ENCODE measurements around the gene ZBTB3. TPM values are rescaled to one million over a fixed set of nuclear protein-coding genes. Genes with fewer than 3 reads are reported as not detected.
A peak's percentile ranks its signal among the peaks of the same experiment; 100 is the strongest.

The ZBTB3 gene
- total and polyA plus RNA-seq, 7 experiments from 2014 or later: 4.1 to 24.1 (median 8.4) TPM

- H3K36me3 Mint-ChIP-seq: peaks cover 8 to 56% (median 29%) of the 10 kb centered on the region in 5 donors
- peaks cover 8 to 77% (median 55%) of the 10 kb centered on the region in 7 donors for H3K4me1 Mint-ChIP-seq
- Histone ChIP-seq H3K9me3 (ENCODE audit: control insufficient read depth in 2 of 3, low read length in 3 of 3) (no peaks in the 10 kb centered on the region), H3K4me3 (ENCODE audit: low read length) (no peak overlapping the region), H3K36me3 (ENCODE audit: control insufficient read depth in 2 of 3, insufficient read depth in 3 of 3, low read length in 3 of 3) (peaks cover 28 to 53% (median 29%) of the 10 kb centered on the region in 3 experiments), H3K27me3 (ENCODE audit: control insufficient read depth in 2 of 2, insufficient read depth in 2 of 2, low read length in 2 of 2) (no peaks in the 10 kb centered on the region), H3K4me1 (ENCODE audit: control insufficient read depth in 2 of 2, insufficient read depth in 2 of 2, low read length in 2 of 2) (peaks cover 21 to 32% of the 10 kb centered on the region in 2 donors), H3K27ac (ENCODE audit: low read depth, low read length) (no peak overlapping the region)
- H3K4me3 Mint-ChIP-seq: peak overlapping the region in 4 of 10 donors; percentile 29 to 76 (median 48)
- no peaks in the 10 kb centered on the region for H3K27me3 Mint-ChIP-seq
- no peak for DNase-seq
- intact Hi-C loops (cut with micrococcal nuclease): no loop called here
- no peak for ATAC-seq
- peak overlapping the region; percentile 51 to 94 (median 72) for H3K27ac Mint-ChIP-seq
- H3K9me3 Mint-ChIP-seq: peaks cover 0 to 4% (median 0%) of the 10 kb centered on the region in 11 donors
- ChIA-PET POLR2A (interaction anchor here (0.8 to 13.6 kb wide), 2 partner anchors 10 to 27 kb away, joined by 3 to 347 read pairs; partner anchors contain the start of genes HNRNPUL2 and TTC9C), CTCF (interaction anchor here (0.6 to 1.0 kb wide), 2 partner anchors 19 to 57 kb away, joined by 3 read pairs; no protein-coding TSS in a partner anchor)
Observed at GRCh38 chr11:62712861-62713260, 41.1 kb downstream of the ZBTB3 start.

- H3K9me3 Mint-ChIP-seq: peaks cover 0 to 4% (median 0%) of the 10 kb centered on the region in 11 donors
- intact Hi-C loops (cut with micrococcal nuclease): no loop called here
- ATAC-seq (no peak), DNase-seq (no peak)
- ChIA-PET POLR2A (interaction anchor here (0.6 to 13.6 kb wide), 5 partner anchors 11 to 135 kb away, joined by 3 to 347 read pairs (median 3); partner anchors contain the start of genes C11orf98, CSKMT, HNRNPUL2 and STX5), CTCF (interaction anchor here (0.6 kb wide), 1 partner anchor 57 kb away, joined by 3 read pairs; no protein-coding TSS in a partner anchor)
- Histone ChIP-seq H3K36me3 (ENCODE audit: control insufficient read depth in 2 of 3, insufficient read depth in 3 of 3, low read length in 3 of 3) (peaks cover 23 to 47% (median 25%) of the 10 kb centered on the region in 3 experiments), H3K4me1 (ENCODE audit: control insufficient read depth in 2 of 2, insufficient read depth in 2 of 2, low read length in 2 of 2) (peaks cover 24 to 37% of the 10 kb centered on the region in 2 donors), H3K27me3 (ENCODE audit: control insufficient read depth in 2 of 2, insufficient read depth in 2 of 2, low read length in 2 of 2) (no peaks in the 10 kb centered on the region), H3K4me3 (ENCODE audit: low read length) (no peak overlapping the region), H3K9me3 (ENCODE audit: control insufficient read depth in 2 of 3, low read length in 3 of 3) (no peaks in the 10 kb centered on the region), H3K27ac (ENCODE audit: low read depth, low read length) (no peak overlapping the region)
- peak overlapping the region in 5 of 10 donors; percentile 13 to 76 (median 42) for H3K4me3 Mint-ChIP-seq
- peaks cover 7 to 78% (median 57%) of the 10 kb centered on the region in 7 donors for H3K4me1 Mint-ChIP-seq
- H3K36me3 Mint-ChIP-seq: peaks cover 8 to 53% (median 26%) of the 10 kb centered on the region in 5 donors
- no peaks in the 10 kb centered on the region for H3K27me3 Mint-ChIP-seq
- H3K27ac Mint-ChIP-seq: peak overlapping the region; percentile 51 to 94 (median 72)
Observed at GRCh38 chr11:62712276-62712812, 41.6 kb downstream of the ZBTB3 start.

GRCh38 chr11:62710001-62710345 is 44.0 kb downstream of the ZBTB3 start:
- CTCF ChIA-PET: interaction anchor here (1.0 to 1.6 kb wide), 4 partner anchors 17 to 118 kb away, joined by 3 to 6 read pairs (median 4); partner anchors contain the start of genes C11orf98 and HNRNPUL2
- DNase-seq (peak in 2 of 9 donors; percentile 18 to 38), ATAC-seq (no peak)
- H3K9me3 Mint-ChIP-seq: peaks cover 0 to 4% (median 0%) of the 10 kb centered on the region in 11 donors
- H3K9me3 ChIP-seq (ENCODE audit: control insufficient read depth in 2 of 3, low read length in 3 of 3): no peaks in the 10 kb centered on the region
- H3K4me3 ChIP-seq (ENCODE audit: low read length): peak overlapping the region; percentile 77
- intact Hi-C loops (cut with micrococcal nuclease): no loop called here
- H3K4me3 Mint-ChIP-seq: peak overlapping the region; percentile 92 to 99 (median 96)
- H3K27ac ChIP-seq (ENCODE audit: low read depth, low read length): peak overlapping the region; percentile 84
- H3K4me1 ChIP-seq (ENCODE audit: control insufficient read depth in 2 of 2, insufficient read depth in 2 of 2, low read length in 2 of 2): peaks cover 41 to 57% of the 10 kb centered on the region in 2 donors
- H3K36me3 ChIP-seq (ENCODE audit: control insufficient read depth in 2 of 3, insufficient read depth in 3 of 3, low read length in 3 of 3): peaks cover 6 to 24% (median 6%) of the 10 kb centered on the region in 3 experiments
- peaks cover 17 to 74% (median 63%) of the 10 kb centered on the region in 7 donors for H3K4me1 Mint-ChIP-seq
- H3K27me3 ChIP-seq (ENCODE audit: control insufficient read depth in 2 of 2, insufficient read depth in 2 of 2, low read length in 2 of 2): no peaks in the 10 kb centered on the region
- no peaks in the 10 kb centered on the region for H3K27me3 Mint-ChIP-seq
- H3K36me3 Mint-ChIP-seq: peaks cover 3 to 36% (median 8%) of the 10 kb centered on the region in 5 donors
- POLR2A ChIA-PET: interaction anchor here (1.0 to 13.6 kb wide), 26 partner anchors 13 to 1281 kb away, joined by 3 to 347 read pairs (median 10); partner anchors contain the start of genes C11orf98, CSKMT, EEF1G and HNRNPUL2
- peak overlapping the region; percentile 94 to 99 (median 97) for H3K27ac Mint-ChIP-seq

GRCh38 chr11:62709247-62710000 is 44.5 kb downstream of the ZBTB3 start:
- peak overlapping the region; percentile 94 to 99 (median 97) for H3K27ac Mint-ChIP-seq
- peaks cover 17 to 70% (median 64%) of the 10 kb centered on the region in 7 donors for H3K4me1 Mint-ChIP-seq
- no peaks in the 10 kb centered on the region for H3K27me3 Mint-ChIP-seq
- H3K9me3 Mint-ChIP-seq: peaks cover 0 to 4% (median 0%) of the 10 kb centered on the region in 11 donors
- Histone ChIP-seq H3K27ac (ENCODE audit: low read depth, low read length) (peak overlapping the region; percentile 84), H3K9me3 (ENCODE audit: control insufficient read depth in 2 of 3, low read length in 3 of 3) (no peaks in the 10 kb centered on the region), H3K27me3 (ENCODE audit: control insufficient read depth in 2 of 2, insufficient read depth in 2 of 2, low read length in 2 of 2) (no peaks in the 10 kb centered on the region), H3K4me3 (ENCODE audit: low read length) (peak overlapping the region; percentile 77), H3K36me3 (ENCODE audit: control insufficient read depth in 2 of 3, insufficient read depth in 3 of 3, low read length in 3 of 3) (peaks cover 2 to 20% (median 2%) of the 10 kb centered on the region in 3 experiments), H3K4me1 (ENCODE audit: control insufficient read depth in 2 of 2, insufficient read depth in 2 of 2, low read length in 2 of 2) (peaks cover 41 to 57% of the 10 kb centered on the region in 2 donors)
- ChIA-PET POLR2A (interaction anchor here (0.6 to 13.6 kb wide), 39 partner anchors 9 to 1281 kb away, joined by 3 to 347 read pairs (median 7); partner anchors contain the start of genes C11orf98, CSKMT, EEF1G and GANAB), CTCF (interaction anchor here (1.0 to 1.4 kb wide), 3 partner anchors 18 to 118 kb away, joined by 3 to 6 read pairs (median 3); partner anchors contain the start of genes C11orf98 and HNRNPUL2)
- peak; percentile 78 to 98 (median 97) for DNase-seq
- intact Hi-C loops (cut with micrococcal nuclease): loop anchor here (1.0 to 5.0 kb wide), 24 partner anchors 18 to 963 kb away; partner anchors contain the start of genes GANAB (in 2 of the 2), HNRNPUL2 (in 2 of the 2), INTS5 (in 2 of the 2) and TAF6L (in 2 of the 2)
- ATAC-seq: peak; percentile 88
- H3K36me3 Mint-ChIP-seq: peaks cover 3 to 34% (median 8%) of the 10 kb centered on the region in 5 donors
- H3K4me3 Mint-ChIP-seq: peak overlapping the region; percentile 92 to 99 (median 96)

- peak overlapping the region; percentile 94 to 99 (median 97) for H3K27ac Mint-ChIP-seq
- peak in 3 of 9 donors; percentile 25 to 58 (median 45) for DNase-seq
- peak overlapping the region; percentile 92 to 99 (median 96) for H3K4me3 Mint-ChIP-seq
- Histone ChIP-seq H3K4me3 (ENCODE audit: low read length) (peak overlapping the region; percentile 77), H3K27me3 (ENCODE audit: control insufficient read depth in 2 of 2, insufficient read depth in 2 of 2, low read length in 2 of 2) (no peaks in the 10 kb centered on the region), H3K4me1 (ENCODE audit: control insufficient read depth in 2 of 2, insufficient read depth in 2 of 2, low read length in 2 of 2) (peaks cover 41 to 57% of the 10 kb centered on the region in 2 donors), H3K27ac (ENCODE audit: low read depth, low read length) (peak overlapping the region; percentile 84), H3K9me3 (ENCODE audit: control insufficient read depth in 2 of 3, low read length in 3 of 3) (no peaks in the 10 kb centered on the region), H3K36me3 (ENCODE audit: control insufficient read depth in 2 of 3, insufficient read depth in 3 of 3, low read length in 3 of 3) (peaks cover 0 to 14% (median 0%) of the 10 kb centered on the region in 3 experiments)
- peak; percentile 9 for ATAC-seq
- no peaks in the 10 kb centered on the region for H3K27me3 Mint-ChIP-seq
- H3K36me3 Mint-ChIP-seq: peaks cover 0 to 30% (median 8%) of the 10 kb centered on the region in 5 donors
- intact Hi-C loops (cut with micrococcal nuclease): loop anchor here (1.0 to 5.0 kb wide), 24 partner anchors 19 to 964 kb away; partner anchors contain the start of genes GANAB (in 2 of the 2), HNRNPUL2 (in 2 of the 2), INTS5 (in 2 of the 2) and TAF6L (in 2 of the 2)
- ChIA-PET CTCF (interaction anchor here (1.3 to 1.4 kb wide), 3 partner anchors 19 to 117 kb away, joined by 3 to 6 read pairs (median 4); partner anchors contain the start of genes C11orf98, HNRNPUL2 and TUT1), POLR2A (interaction anchor here (0.6 to 13.6 kb wide), 38 partner anchors 8 to 1280 kb away, joined by 3 to 347 read pairs (median 7); partner anchors contain the start of genes C11orf98, CSKMT, EEF1G and GANAB)
- peaks cover 0 to 4% (median 0%) of the 10 kb centered on the region in 11 donors for H3K9me3 Mint-ChIP-seq
- peaks cover 17 to 66% (median 62%) of the 10 kb centered on the region in 7 donors for H3K4me1 Mint-ChIP-seq
Observed at GRCh38 chr11:62708793-62709192, 45.2 kb downstream of the ZBTB3 start.

Data from naive thymus-derived CD4-positive, alpha-beta T cell (primary cell).